ENCODE measurements around the gene TSNAXIP1. TPM values are rescaled to one million over a fixed set of nuclear protein-coding genes. Genes with fewer than 3 reads are reported as not detected.

Gene TSNAXIP1
- total RNA-seq, 1 donor from 2014 or later = 0.51 TPM

- no peak for DNase-seq (ENCODE audit: low spot score)
- intact Hi-C loops (cut with DNase I) = no loop called here
Measured at GRCh38 chr16:67780847-67781564, 25.7 kb upstream of the TSNAXIP1 start.

- DNase-seq (ENCODE audit: low spot score) = no peak
- intact Hi-C loops (cut with DNase I) = no loop called here
Measured at GRCh38 chr16:67781565-67781921, 25.1 kb upstream of the TSNAXIP1 start.

GRCh38 chr16:67782567-67783352, 23.9 kb upstream of the TSNAXIP1 start:
- intact Hi-C loops (cut with DNase I) = no loop called here
- DNase-seq (ENCODE audit: low spot score) = no peak

GRCh38 chr16:67783353-67783725, 23.4 kb upstream of the TSNAXIP1 start:
- DNase-seq (ENCODE audit: low spot score) = no peak
- intact Hi-C loops (cut with DNase I) = no loop called here

GRCh38 chr16:67786491-67786890, 20.2 kb upstream of the TSNAXIP1 start:
- intact Hi-C loops (cut with DNase I) = no loop called here
- DNase-seq (ENCODE audit: low spot score) = no peak

GRCh38 chr16:67790071-67790470, 16.6 kb upstream of the TSNAXIP1 start:
- no peak for DNase-seq (ENCODE audit: low spot score)
- intact Hi-C loops (cut with DNase I) = no loop called here

GRCh38 chr16:67796099-67796718, 10.5 kb upstream of the TSNAXIP1 start:
- intact Hi-C loops (cut with DNase I) = no loop called here
- DNase-seq (ENCODE audit: low spot score) = no peak

GRCh38 chr16:67800338-67800926, 6.3 kb upstream of the TSNAXIP1 start:
- intact Hi-C loops (cut with DNase I) = no loop called here
- DNase-seq (ENCODE audit: low spot score) = peak; percentile 81

GRCh38 chr16:67801241-67801640, 5.4 kb upstream of the TSNAXIP1 start:
- intact Hi-C loops (cut with DNase I) = no loop called here
- DNase-seq (ENCODE audit: low spot score) = no peak

- no peak for DNase-seq (ENCODE audit: low spot score)
- intact Hi-C loops (cut with DNase I) = no loop called here
Measured at GRCh38 chr16:67801883-67802282, 4.8 kb upstream of the TSNAXIP1 start.

- DNase-seq (ENCODE audit: low spot score) = no peak
- intact Hi-C loops (cut with DNase I) = no loop called here
Measured at GRCh38 chr16:67803894-67804293, 2.8 kb upstream of the TSNAXIP1 start.

GRCh38 chr16:67804853-67805542, 1.7 kb upstream of the TSNAXIP1 start:
- no peak for DNase-seq (ENCODE audit: low spot score)
- intact Hi-C loops (cut with DNase I) = loop anchor here (5.0 kb wide), 2 partner anchors 83 to 133 kb away; no protein-coding TSS in a partner anchor

- no peak for DNase-seq (ENCODE audit: low spot score)
- intact Hi-C loops (cut with DNase I) = loop anchor here (5.0 kb wide), 2 partner anchors 84 to 134 kb away; no protein-coding TSS in a partner anchor
Measured at GRCh38 chr16:67805718-67806427, 816 bp upstream of the TSNAXIP1 start.

- intact Hi-C loops (cut with DNase I) = loop anchor here (5.0 kb wide), 2 partner anchors 85 to 135 kb away; no protein-coding TSS in a partner anchor
- no peak for DNase-seq (ENCODE audit: low spot score)
Measured at GRCh38 chr16:67807148-67807682, 526 bp downstream of the TSNAXIP1 start.

- DNase-seq (ENCODE audit: low spot score) = no peak
- intact Hi-C loops (cut with DNase I) = no loop called here
Measured at GRCh38 chr16:67811899-67812298, 5.2 kb downstream of the TSNAXIP1 start.

- DNase-seq (ENCODE audit: low spot score) = no peak
Measured at GRCh38 chr16:67814567-67814966, 7.9 kb downstream of the TSNAXIP1 start.

GRCh38 chr16:67820608-67821259, 14.0 kb downstream of the TSNAXIP1 start:
- intact Hi-C loops (cut with DNase I) = no loop called here
- DNase-seq (ENCODE audit: low spot score) = no peak

More at GRCh38 chr16:67814567-67814966, 7.9 kb downstream of the TSNAXIP1 start:
- intact Hi-C loops (cut with DNase I) = no loop called here

- no peak for DNase-seq (ENCODE audit: low spot score)
- intact Hi-C loops (cut with DNase I) = no loop called here
Measured at GRCh38 chr16:67822511-67822910, 15.8 kb downstream of the TSNAXIP1 start.

All from cardiac septum (tissue), 1 donor.